ENCODE data around the gene RASSF10. TPM values are rescaled to one million over a fixed set of nuclear protein-coding genes. Genes with fewer than 3 reads are reported as not detected.

The RASSF10 gene
- total RNA-seq, 1 experiment from 2014 or later = not detected

DNA sequence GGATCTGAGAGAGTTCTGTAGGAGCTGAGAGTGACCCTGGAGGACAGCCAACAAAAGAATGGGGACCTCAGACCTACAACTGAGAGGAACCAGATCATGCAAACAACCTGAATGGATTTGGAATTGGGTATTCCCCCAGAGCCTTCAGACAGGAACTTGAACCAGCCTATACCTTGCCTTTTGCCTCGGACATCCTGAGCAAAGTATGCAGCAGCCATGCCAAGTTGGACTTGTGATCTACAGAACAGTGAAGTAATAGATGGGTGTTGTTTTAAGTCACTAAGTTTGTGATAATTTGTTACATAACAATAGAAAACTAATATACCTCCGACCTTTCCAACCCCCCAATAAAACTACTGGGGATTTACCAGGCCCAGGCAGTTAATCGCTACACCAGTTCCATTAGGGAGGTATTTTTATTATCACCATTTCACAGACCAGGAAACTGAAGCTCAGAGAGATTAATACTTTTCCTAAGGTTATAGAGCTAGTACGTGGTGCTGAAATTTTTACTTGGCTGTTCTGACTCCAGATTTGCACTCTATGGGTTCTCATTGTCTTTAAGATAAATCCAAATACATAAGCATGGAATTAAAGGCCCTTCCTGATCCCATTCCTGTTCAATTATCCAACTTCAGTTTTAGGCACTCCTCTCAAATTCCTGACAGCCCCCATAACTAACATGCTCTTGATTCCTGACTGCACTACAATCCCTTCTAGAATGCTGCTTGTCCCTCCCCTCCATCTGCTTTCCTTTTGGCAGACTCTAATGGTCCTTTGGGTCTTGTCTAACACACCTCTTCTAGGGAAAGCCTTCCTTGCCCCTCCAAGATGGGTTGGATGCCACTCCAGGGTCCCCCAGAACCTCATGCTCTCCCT lies 1.7 kb upstream of the RASSF10 start:
- H3K27ac ChIP-seq (ENCODE audit: low read length) = no peak overlapping the region
- no peak overlapping the region for H3K9ac ChIP-seq (ENCODE audit: low read length)
- no peaks in the 10 kb centered on the region for H3K9me2 ChIP-seq (replicated peaks; ENCODE audit: low read length)

DNA sequence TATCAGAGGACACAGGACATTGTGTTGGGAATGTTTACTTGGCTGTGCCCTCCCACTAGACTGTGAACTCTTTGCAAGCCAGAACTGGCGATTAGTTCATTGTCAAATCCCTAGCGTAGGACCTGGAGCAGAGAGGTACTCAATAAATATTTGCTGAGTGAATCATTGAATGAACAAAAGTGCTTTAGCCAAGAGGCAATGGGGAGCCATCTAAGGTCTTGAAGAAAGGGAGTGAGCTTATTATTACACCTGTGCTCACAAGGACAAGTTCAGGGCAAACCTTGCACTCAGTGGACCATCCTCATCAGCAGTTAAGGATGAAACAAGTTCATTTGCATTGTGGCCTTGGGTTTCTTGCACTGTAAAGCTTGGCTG lies 1.1 kb upstream of the RASSF10 start:
- intact Hi-C loops (cut with micrococcal nuclease) = no loop called here
- Histone ChIP-seq H3K9me3 (ENCODE audit: low read length) (no peaks in the 10 kb centered on the region), H3K4me2 (ENCODE audit: low read length) (no peak overlapping the region), H3K9ac (ENCODE audit: low read length) (no peak overlapping the region), H3K27ac (ENCODE audit: low read length) (no peak overlapping the region), H3K4me1 (ENCODE audit: insufficient read depth, low read length) (peaks cover 6% of the 10 kb centered on the region), H3K36me3 (ENCODE audit: low read depth, low read length) (no peaks in the 10 kb centered on the region), H3K79me2 (ENCODE audit: low read length) (no peaks in the 10 kb centered on the region), H3K4me3 (ENCODE audit: low read length) (no peak overlapping the region), H2AFZ (ENCODE audit: low read length) (no peak overlapping the region), H3K27me3 (ENCODE audit: low read length) (no peaks in the 10 kb centered on the region; the same call in 1 of the 2 replicates), H4K20me1 (ENCODE audit: low read length) (no peaks in the 10 kb centered on the region), H3K9me2 (replicated peaks; ENCODE audit: low read length) (no peaks in the 10 kb centered on the region), H3F3A (ENCODE audit: low read length, unreplicated experiment) (no peaks in the 10 kb centered on the region)
- BruUV-seq (replicated peaks) = no TSS peak
- CTCF ChIA-PET = no interaction called here
- POLR2A ChIA-PET (ENCODE audit: unreplicated experiment) = no interaction called here
- peak; percentile 79 for ATAC-seq
- no peak for TF ChIP-seq EZH2 (IDR thresholded peaks at IDR 0.05; ENCODE audit: low read length, unreplicated experiment)
- TF ChIP-seq, protein P1, sequence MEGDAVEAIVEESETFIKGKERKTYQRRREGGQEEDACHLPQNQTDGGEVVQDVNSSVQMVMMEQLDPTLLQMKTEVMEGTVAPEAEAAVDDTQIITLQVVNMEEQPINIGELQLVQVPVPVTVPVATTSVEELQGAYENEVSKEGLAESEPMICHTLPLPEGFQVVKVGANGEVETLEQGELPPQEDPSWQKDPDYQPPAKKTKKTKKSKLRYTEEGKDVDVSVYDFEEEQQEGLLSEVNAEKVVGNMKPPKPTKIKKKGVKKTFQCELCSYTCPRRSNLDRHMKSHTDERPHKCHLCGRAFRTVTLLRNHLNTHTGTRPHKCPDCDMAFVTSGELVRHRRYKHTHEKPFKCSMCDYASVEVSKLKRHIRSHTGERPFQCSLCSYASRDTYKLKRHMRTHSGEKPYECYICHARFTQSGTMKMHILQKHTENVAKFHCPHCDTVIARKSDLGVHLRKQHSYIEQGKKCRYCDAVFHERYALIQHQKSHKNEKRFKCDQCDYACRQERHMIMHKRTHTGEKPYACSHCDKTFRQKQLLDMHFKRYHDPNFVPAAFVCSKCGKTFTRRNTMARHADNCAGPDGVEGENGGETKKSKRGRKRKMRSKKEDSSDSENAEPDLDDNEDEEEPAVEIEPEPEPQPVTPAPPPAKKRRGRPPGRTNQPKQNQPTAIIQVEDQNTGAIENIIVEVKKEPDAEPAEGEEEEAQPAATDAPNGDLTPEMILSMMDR (conservative IDR thresholded peaks at IDR 0.05; ENCODE audit: low read depth, low read length) = no peak
- no peak for TF ChIP-seq EZH2phosphoT487 (IDR thresholded peaks at IDR 0.05; ENCODE audit: borderline replicate concordance, low read length)
- peak; percentile 65 for DNase-seq

More for the DNA sequence above, 1.7 kb upstream of the RASSF10 start:
- no peaks in the 10 kb centered on the region for H4K20me1 ChIP-seq (ENCODE audit: low read length)
- no peak overlapping the region for H3K4me2 ChIP-seq (ENCODE audit: low read length)
- CTCF ChIA-PET = no interaction called here
- H3K79me2 ChIP-seq (ENCODE audit: low read length) = no peaks in the 10 kb centered on the region
- no peak overlapping the region for H3K4me3 ChIP-seq (ENCODE audit: low read length)
- peaks cover 6% of the 10 kb centered on the region for H3K4me1 ChIP-seq (ENCODE audit: insufficient read depth, low read length)
- TF ChIP-seq EZH2phosphoT487 (IDR thresholded peaks at IDR 0.05; ENCODE audit: borderline replicate concordance, low read length) (no peak), EZH2 (IDR thresholded peaks at IDR 0.05; ENCODE audit: low read length, unreplicated experiment) (no peak)
- TF ChIP-seq, protein P1 (conservative IDR thresholded peaks at IDR 0.05; ENCODE audit: low read depth, low read length) = no peak
- no peak for DNase-seq
- no peak for ATAC-seq
- intact Hi-C loops (cut with micrococcal nuclease) = no loop called here
- H3K9me3 ChIP-seq (ENCODE audit: low read length) = no peaks in the 10 kb centered on the region
- POLR2A ChIA-PET (ENCODE audit: unreplicated experiment) = no interaction called here
- BruUV-seq (replicated peaks) = no TSS peak
- H3F3A ChIP-seq (ENCODE audit: low read length, unreplicated experiment) = no peaks in the 10 kb centered on the region
- H2AFZ ChIP-seq (ENCODE audit: low read length) = no peak overlapping the region
- no peaks in the 10 kb centered on the region for H3K36me3 ChIP-seq (ENCODE audit: low read depth, low read length)
- no peaks in the 10 kb centered on the region; the same call in 1 of the 2 replicates for H3K27me3 ChIP-seq (ENCODE audit: low read length)

DNA sequence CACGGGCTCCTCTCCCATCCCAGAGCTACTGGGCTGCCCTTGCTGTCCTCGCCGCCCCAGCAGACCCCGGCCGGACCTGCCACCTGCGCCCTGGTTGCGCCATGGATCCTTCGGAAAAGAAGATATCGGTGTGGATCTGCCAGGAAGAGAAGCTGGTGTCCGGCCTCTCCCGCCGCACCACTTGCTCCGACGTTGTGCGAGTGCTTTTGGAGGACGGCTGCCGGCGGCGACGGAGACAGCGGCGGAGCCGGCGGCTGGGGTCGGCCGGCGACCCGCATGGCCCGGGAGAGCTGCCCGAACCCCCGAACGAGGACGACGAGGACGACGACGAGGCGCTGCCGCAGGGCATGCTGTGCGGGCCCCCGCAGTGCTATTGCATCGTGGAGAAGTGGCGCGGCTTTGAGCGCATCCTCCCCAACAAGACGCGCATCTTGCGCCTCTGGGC lies 382 bp downstream of the RASSF10 start:
- no peak overlapping the region for H3K4me3 ChIP-seq (ENCODE audit: low read length)
- DNase-seq (no peak), ATAC-seq (no peak)
- no peaks in the 10 kb centered on the region for H3K9me2 ChIP-seq (replicated peaks; ENCODE audit: low read length)
- peaks cover 6% of the 10 kb centered on the region for H3K4me1 ChIP-seq (ENCODE audit: insufficient read depth, low read length)
- TF ChIP-seq, protein P1 (conservative IDR thresholded peaks at IDR 0.05; ENCODE audit: low read depth, low read length) = no peak
- no peak for TF ChIP-seq EZH2phosphoT487 (IDR thresholded peaks at IDR 0.05; ENCODE audit: borderline replicate concordance, low read length)
- TF ChIP-seq EZH2 (IDR thresholded peaks at IDR 0.05; ENCODE audit: low read length, unreplicated experiment) = no peak
- ChIA-PET CTCF (no interaction called here), POLR2A (ENCODE audit: unreplicated experiment) (no interaction called here)
- no peaks in the 10 kb centered on the region for H3K9me3 ChIP-seq (ENCODE audit: low read length)
- no TSS peak for BruUV-seq (replicated peaks)
- no peaks in the 10 kb centered on the region for H4K20me1 ChIP-seq (ENCODE audit: low read length)
- H3K27ac ChIP-seq (ENCODE audit: low read length) = no peak overlapping the region
- no peak overlapping the region for H3K4me2 ChIP-seq (ENCODE audit: low read length)
- no peaks in the 10 kb centered on the region for H3K79me2 ChIP-seq (ENCODE audit: low read length)
- H2AFZ ChIP-seq (ENCODE audit: low read length) = no peak overlapping the region
- intact Hi-C loops (cut with micrococcal nuclease) = no loop called here
- H3K9ac ChIP-seq (ENCODE audit: low read length) = no peak overlapping the region
- H3K36me3 ChIP-seq (ENCODE audit: low read depth, low read length) = no peaks in the 10 kb centered on the region
- H3K27me3 ChIP-seq (ENCODE audit: low read length) = no peaks in the 10 kb centered on the region; the same call in 1 of the 2 replicates
- H3F3A ChIP-seq (ENCODE audit: low read length, unreplicated experiment) = no peaks in the 10 kb centered on the region

Data from PC-3 (cell line).